ENCODE results near the gene KCND3.

- TF ChIP-seq CTCF (conservative IDR thresholded peaks at IDR 0.05; ENCODE audit: low read length) (no peak), EZH2phosphoT487 (IDR thresholded peaks at IDR 0.05; ENCODE audit: borderline replicate concordance) (no peak)
These were observed 175.2 kb downstream of the KCND3 start for GRCh38 chr1:111814305-111814628.
